Measurements from ENCODE around the gene IMPDH1.

The IMPDH1 gene

DNA sequence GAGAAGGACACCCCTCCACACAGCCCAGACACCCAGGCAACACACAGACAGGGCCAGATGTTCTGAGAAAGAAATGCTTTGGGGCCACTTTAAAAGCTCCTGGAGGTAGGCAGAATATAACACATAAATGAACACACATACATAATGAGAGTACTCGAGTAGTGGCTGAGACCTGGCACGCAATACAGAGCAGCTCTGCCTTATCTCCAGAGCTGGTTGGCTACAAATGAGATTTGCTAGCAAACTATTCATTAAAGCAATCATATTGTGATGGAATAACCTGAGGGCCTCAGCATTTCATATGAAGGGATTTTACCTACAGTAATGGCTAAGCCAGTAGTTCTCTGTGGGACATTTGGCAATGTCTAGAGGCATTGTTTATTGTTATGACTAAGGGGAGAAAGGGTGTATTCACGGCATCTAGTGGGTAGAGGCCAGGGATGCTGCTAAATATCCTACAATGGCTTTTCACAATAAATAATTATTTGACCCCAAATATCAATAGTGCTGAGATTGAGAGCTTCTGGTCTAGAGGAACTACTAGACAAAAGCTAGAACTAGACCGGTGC, 5.5 kb upstream of the IMPDH1 start:
- TF ChIP-seq, protein P1, sequence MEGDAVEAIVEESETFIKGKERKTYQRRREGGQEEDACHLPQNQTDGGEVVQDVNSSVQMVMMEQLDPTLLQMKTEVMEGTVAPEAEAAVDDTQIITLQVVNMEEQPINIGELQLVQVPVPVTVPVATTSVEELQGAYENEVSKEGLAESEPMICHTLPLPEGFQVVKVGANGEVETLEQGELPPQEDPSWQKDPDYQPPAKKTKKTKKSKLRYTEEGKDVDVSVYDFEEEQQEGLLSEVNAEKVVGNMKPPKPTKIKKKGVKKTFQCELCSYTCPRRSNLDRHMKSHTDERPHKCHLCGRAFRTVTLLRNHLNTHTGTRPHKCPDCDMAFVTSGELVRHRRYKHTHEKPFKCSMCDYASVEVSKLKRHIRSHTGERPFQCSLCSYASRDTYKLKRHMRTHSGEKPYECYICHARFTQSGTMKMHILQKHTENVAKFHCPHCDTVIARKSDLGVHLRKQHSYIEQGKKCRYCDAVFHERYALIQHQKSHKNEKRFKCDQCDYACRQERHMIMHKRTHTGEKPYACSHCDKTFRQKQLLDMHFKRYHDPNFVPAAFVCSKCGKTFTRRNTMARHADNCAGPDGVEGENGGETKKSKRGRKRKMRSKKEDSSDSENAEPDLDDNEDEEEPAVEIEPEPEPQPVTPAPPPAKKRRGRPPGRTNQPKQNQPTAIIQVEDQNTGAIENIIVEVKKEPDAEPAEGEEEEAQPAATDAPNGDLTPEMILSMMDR (IDR thresholded peaks at IDR 0.05; ENCODE audit: control insufficient read depth, extremely low read depth, insufficient read depth): no peak
- H3K4me3 ChIP-seq (ENCODE audit: low read depth, low read length): no peak overlapping the region
- DNase-seq (ENCODE audit: low read depth): no peak

DNA sequence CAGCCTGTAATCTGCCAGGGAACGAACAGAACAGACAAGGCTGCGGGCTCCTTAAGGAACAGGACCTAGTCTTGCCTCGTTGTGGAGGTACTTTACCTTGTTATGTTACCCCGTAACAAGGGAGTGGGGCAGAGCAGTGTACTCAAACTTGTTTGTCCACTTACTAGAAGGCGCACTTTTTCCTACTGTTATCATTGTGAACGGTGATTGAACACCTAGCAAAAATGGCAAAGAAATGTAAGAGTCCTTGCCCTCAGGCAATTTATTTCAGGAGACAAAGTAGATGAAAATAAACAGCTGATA, 620 bp upstream of the IMPDH1 start:
- DNase-seq (ENCODE audit: low read depth): no peak
- TF ChIP-seq, protein P1 (IDR thresholded peaks at IDR 0.05; ENCODE audit: control insufficient read depth, extremely low read depth, insufficient read depth): no peak

DNA sequence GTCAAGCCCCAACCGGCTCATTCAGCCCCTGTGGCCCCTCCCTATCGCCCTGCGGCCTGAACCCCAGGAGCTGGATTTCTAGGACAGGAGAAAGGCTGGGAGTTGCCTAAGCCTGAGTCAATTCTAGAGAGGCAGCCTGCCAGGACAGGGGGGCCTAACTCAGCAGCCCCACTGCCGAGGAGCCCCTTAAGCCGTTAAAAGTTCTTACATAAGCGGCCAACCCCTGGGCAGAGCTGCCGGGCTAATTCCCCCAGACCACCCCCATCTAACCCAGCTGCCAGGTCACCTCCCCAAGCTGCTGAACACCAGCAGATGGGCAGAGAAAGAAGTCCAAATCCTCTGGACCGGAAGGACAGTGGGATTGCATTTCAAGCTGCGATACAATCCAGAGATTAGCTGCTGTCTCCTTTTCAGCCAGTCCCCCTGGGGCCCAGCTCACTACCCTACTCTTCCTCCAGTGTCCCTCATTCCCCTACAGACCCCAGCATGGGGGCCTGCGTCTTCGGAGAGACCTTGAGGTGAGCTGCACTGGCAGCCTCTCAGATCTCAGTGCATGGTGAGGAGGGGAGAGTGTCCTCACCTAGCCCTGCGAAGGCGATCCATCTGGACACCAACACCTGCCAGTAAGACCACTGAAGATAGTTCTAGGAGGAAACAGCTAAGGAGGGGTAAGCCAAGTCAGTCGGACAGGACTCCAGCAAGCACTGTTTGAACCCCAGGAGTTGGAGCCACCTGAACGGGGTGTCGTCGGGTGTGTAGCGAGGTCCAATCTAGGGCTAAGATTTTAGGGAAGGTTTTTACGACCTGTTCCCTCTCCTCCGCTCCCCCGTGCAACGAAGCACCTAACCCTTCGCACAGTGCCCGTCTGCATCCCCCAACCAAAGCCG, 830 bp downstream of the IMPDH1 start:
- TF ChIP-seq, protein P1 (IDR thresholded peaks at IDR 0.05; ENCODE audit: control insufficient read depth, extremely low read depth, insufficient read depth): no peak
- peak overlapping the region; percentile 71 for H3K4me3 ChIP-seq (ENCODE audit: low read depth, low read length)
- DNase-seq (ENCODE audit: low read depth): no peak

More for the DNA sequence above, 620 bp upstream of the IMPDH1 start:
- H3K4me3 ChIP-seq (ENCODE audit: low read depth, low read length): peak overlapping the region; percentile 71

DNA sequence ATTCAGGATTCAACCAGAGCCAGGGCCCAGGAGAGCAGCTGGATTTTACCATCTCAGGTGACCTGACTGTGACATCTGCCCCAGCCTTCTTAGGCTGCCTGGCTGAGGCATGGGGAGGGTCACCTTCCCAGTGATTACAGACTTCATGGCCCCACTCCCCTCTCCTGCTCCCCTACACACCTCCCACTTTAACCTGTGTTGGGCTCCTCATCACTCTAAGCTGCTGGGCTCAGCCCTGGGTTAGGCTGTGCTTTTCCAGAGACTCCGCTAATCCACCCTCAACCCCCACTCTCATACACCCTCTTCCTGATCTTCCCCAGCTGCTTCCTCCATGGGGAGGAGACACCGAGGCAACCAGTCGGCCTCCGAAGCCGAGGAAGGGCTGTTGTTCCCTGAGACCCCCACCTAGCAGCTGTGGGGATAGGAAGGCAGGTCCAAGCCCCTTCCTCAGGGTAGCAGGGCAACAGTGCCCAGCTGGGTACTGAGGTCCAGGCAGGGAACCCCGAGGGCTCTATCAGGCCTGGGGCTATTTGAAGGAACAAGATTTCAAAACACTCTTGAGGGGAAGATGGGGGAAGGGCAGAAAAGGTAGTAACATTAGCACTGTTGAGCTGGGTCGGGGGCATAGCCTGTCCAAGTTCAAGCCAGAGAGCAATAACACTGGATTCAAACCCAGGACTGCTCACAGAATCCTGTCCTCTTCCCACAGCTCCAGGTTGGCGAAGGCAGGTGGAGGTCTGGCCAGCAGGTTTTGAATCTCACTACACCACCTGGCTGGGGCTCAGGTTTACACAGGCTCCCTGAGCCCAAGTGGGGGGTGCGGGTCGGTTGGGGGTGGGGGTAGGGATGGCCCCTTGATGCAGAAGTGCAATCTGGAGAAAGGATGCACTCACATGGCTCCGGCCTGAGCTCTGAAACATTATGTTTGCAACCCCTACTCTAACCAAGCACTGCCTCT, 1.8 kb downstream of the IMPDH1 start:
- no peak for DNase-seq (ENCODE audit: low read depth)
- TF ChIP-seq, protein P1 (IDR thresholded peaks at IDR 0.05; ENCODE audit: control insufficient read depth, extremely low read depth, insufficient read depth): no peak
- no peak overlapping the region for H3K4me3 ChIP-seq (ENCODE audit: low read depth, low read length)

DNA sequence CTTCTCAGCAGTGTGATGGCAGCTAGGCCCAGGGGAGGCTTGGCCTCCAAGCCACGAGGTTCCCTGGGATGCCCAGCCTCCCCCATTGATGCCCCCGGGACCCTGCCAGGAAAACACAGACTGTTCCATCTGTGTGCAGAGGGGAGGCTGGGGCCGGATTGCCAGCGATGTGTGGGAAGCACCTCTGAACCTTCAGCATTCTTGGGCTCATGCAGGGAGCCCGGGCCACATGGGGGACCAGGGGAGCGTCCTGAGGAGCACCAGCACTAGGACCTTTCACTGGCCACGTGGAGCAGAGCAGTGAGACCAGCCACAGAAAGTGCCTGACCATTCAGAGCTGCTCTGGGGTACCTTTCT, 2.6 kb downstream of the IMPDH1 start:
- no peak for DNase-seq (ENCODE audit: low read depth)
- TF ChIP-seq, protein P1 (IDR thresholded peaks at IDR 0.05; ENCODE audit: control insufficient read depth, extremely low read depth, insufficient read depth): no peak
- H3K4me3 ChIP-seq (ENCODE audit: low read depth, low read length): no peak overlapping the region

DNA sequence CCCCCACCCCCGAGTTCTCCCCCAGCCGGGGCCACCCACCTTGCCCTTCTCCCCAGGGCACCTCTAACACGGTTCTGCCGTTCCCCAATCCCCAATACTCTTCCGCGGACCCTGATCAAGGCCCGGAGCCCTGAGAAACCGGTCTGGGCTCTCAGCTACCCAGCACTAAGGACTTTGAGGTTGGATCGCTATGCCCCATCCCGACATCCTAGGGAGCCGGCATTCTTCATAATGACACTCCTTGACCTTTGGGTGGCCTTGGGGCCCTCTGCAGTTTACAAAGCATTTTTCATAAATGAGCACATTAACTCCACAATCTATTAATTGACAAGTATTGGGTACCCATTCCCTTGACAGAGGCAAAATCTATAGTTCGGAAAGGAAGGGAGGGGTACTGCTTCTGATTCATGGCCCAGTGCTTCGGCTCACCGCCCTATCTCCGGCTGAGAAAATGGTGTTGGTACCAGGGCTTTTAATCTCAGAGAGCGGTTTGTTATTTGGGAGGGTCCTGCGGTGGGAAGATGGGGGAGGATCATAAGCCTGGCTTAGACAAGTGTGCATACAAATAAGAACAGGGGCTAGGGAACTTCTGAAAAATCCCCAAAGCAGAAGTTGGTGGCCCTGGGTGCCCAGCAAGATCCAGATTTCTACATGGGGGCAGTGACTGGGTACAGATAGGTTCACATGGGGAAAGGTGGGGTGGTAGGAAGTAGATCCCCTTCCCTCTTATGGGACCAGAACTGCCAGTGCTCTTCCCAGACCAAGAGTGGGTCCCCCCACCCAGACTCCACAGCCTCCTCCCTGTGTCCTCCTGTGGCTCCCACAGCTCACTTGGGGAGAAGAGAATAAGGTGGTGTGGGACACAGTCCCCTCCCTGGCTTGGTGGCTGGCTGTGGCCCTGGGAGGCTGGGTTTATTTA, 3.2 kb downstream of the IMPDH1 start:
- peak overlapping the region; percentile 87 for H3K4me3 ChIP-seq (ENCODE audit: low read depth, low read length)
- TF ChIP-seq, protein P1 (IDR thresholded peaks at IDR 0.05; ENCODE audit: control insufficient read depth, extremely low read depth, insufficient read depth): no peak
- no peak for DNase-seq (ENCODE audit: low read depth)
